Bronchial epithelial cell (primary cell): ENCODE measurements around the gene CD48. TPM values are rescaled to one million over a fixed set of nuclear protein-coding genes. Genes with fewer than 3 reads are reported as not detected.

ENCODE experiments used
- DNase-seq: peaks from one replicate; pipeline ENCODE4 v3.0.0-alpha.2; 2010; ENCODE audit warnings: low read depth
- FAIRE-seq: peaks from 2 replicates; lab custom pipeline; 2011; peaks lifted over from hg19 to GRCh38; lab: Jason Lieb, UNC
- H3K27me3 ChIP-seq: 2 replicates; pipeline ENCODE4 v1.5.1; 2011; ENCODE audit warnings: low read length; ENCODE audit not compliant: control insufficient read depth, insufficient read depth
- H3K36me3 ChIP-seq: 2 replicates; pipeline ENCODE4 v1.5.1; 2011; ENCODE audit warnings: low read length; ENCODE audit not compliant: control insufficient read depth, insufficient read depth
- H3K4me3 ChIP-seq: 2 replicates; pipeline ENCODE4 v1.5.1; 2011; ENCODE audit warnings: mild to moderate bottlenecking, low read depth, low read length, control low read depth
- total RNA-seq: library from RNA; depleted of rRNA; stranded (reverse); fragments of >200 nt; gene quantifications from 2 replicates; pipeline ENCODE4 v1.2.1, GENCODE V29; 2014
- TF ChIP-seq, protein P1 (sequence below): IDR thresholded peaks from 2 replicates; pipeline ENCODE4 v1.5.1; 2011; ENCODE audit warnings: mild to moderate bottlenecking, moderate library complexity, low read length, control low read depth, inconsistent platforms; ENCODE audit not compliant: insufficient read depth, severe bottlenecking

The CD48 gene
- total RNA-seq, 1 donor from 2014 or later = not detected

DNA sequence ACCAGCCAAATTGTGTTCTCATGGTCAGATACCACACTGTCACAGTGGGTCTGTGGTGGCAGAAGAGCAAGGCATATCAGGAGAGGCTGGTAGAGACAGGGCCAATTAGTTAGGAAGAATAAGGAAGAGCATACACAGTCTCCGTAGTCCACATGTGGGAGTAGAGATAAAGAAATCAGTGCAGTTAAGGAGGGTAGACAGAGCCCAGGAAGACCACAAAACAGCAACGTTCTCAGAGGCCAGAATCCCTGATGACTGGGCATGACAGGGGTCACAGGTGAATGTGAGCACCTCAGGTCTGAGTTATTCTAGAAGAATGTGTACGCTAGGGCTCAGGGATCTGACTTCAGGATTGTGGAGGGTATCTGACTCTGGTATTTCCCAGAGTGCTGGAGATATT lies 31.7 kb downstream of the CD48 start:
- no peak for FAIRE-seq
- DNase-seq = no peak
- TF ChIP-seq, protein P1, sequence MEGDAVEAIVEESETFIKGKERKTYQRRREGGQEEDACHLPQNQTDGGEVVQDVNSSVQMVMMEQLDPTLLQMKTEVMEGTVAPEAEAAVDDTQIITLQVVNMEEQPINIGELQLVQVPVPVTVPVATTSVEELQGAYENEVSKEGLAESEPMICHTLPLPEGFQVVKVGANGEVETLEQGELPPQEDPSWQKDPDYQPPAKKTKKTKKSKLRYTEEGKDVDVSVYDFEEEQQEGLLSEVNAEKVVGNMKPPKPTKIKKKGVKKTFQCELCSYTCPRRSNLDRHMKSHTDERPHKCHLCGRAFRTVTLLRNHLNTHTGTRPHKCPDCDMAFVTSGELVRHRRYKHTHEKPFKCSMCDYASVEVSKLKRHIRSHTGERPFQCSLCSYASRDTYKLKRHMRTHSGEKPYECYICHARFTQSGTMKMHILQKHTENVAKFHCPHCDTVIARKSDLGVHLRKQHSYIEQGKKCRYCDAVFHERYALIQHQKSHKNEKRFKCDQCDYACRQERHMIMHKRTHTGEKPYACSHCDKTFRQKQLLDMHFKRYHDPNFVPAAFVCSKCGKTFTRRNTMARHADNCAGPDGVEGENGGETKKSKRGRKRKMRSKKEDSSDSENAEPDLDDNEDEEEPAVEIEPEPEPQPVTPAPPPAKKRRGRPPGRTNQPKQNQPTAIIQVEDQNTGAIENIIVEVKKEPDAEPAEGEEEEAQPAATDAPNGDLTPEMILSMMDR = no peak
- Histone ChIP-seq H3K27me3 (peaks cover 2% of the 10 kb centered on the region), H3K36me3 (no peaks in the 10 kb centered on the region), H3K4me3 (no peak overlapping the region)

DNA sequence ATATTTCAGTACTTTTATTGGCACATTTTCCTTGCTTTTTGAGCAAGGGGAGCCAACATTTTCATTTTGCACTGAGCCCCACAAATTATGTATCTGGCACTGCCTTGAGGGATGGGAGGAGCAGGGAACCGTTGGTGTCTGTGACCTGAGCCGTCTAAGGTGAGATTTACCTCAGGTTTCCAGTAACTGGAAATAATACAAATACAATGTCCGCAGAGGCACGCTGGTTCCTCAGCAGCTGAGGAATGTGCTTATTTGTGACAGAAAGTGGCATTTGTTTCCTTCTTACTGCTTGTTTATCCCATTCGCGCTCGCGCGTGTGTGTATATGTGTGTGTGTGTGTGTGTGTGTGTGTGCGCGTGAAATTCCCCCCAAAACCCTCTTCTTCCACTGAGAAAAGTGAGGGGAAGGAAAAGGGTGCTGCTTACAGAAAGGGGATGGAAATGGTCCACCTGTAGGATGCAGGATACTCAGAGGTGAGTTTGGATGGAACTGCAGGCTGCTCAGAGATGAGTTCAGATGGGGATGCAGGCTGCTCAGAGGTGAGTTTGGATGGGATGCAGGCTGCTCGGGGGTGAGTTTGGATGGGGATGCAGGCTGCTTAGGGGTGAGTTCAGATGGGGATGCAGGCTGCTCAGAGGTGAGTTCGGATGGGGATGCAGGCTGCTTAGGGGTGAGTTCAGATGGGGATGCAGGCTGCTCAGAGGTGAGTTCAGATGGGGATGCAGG lies 34.6 kb downstream of the CD48 start:
- no peak for FAIRE-seq
- TF ChIP-seq, protein P1 = no peak
- Histone ChIP-seq H3K36me3 (no peaks in the 10 kb centered on the region), H3K4me3 (no peak overlapping the region), H3K27me3 (peaks cover 2% of the 10 kb centered on the region)
- no peak for DNase-seq

DNA sequence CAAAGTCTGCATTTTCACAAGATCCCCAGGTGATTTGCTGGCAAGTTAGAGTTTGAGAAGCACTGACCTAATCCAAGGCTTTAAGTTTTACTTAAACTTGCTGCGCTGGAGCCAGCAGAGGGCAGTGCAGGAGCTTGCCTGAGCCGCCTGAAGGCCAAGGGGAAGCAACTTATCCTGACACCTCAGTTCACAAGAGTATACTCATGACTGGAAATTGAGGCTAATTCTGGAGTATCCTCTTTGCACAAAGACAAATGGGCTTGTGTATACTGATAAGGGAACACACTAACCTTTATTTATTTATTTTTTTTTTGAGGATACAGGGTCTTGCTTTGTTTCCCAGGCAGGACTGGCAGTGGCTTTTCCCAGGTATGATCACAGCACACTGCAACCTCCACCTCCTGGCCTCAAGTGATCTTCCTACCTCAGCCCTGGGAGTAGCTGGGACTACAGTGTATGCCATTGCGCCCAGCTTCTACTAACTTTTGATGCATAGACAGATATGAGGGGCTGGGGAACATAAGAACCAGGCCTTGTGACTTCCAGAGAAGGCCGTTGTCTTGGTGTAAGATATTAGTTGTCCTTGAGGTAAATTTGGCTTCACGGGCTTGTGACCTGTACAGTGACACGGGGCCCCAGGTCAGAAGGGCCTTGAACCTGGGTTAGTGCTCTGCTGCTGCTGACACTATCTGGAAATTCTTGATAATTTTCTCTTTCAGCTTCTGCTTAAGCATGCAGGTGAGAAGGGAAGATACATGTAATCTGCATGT lies 35.8 kb downstream of the CD48 start:
- DNase-seq = peak; percentile 60
- H3K27me3 ChIP-seq = peaks cover 2% of the 10 kb centered on the region
- no peak overlapping the region for H3K4me3 ChIP-seq
- FAIRE-seq = peak; percentile 73
- no peaks in the 10 kb centered on the region for H3K36me3 ChIP-seq
- TF ChIP-seq, protein P1 = peak; percentile 84

DNA sequence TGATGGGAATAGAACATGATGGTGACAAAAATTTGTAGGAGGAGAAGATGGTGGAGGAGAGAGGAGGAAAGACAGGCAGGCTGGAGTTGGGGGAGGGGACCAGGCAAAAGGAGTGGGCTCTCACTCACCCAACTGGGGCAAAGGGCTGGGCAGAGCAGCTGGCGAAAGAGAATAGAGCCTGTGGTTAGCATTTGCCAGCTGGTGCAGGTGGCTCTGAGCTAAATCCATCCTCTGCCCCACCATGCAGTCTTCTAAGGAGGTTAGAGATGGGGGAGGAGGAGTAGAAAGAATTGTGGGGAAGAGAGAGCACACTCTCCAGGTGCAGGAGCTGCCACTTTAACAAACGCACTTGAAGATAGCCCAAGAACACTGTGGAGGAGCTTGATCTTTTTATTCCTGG lies 37.2 kb downstream of the CD48 start:
- Histone ChIP-seq H3K36me3 (no peaks in the 10 kb centered on the region), H3K27me3 (no peaks in the 10 kb centered on the region), H3K4me3 (no peak overlapping the region)
- TF ChIP-seq, protein P1 = no peak
- DNase-seq (no peak), FAIRE-seq (no peak)

DNA sequence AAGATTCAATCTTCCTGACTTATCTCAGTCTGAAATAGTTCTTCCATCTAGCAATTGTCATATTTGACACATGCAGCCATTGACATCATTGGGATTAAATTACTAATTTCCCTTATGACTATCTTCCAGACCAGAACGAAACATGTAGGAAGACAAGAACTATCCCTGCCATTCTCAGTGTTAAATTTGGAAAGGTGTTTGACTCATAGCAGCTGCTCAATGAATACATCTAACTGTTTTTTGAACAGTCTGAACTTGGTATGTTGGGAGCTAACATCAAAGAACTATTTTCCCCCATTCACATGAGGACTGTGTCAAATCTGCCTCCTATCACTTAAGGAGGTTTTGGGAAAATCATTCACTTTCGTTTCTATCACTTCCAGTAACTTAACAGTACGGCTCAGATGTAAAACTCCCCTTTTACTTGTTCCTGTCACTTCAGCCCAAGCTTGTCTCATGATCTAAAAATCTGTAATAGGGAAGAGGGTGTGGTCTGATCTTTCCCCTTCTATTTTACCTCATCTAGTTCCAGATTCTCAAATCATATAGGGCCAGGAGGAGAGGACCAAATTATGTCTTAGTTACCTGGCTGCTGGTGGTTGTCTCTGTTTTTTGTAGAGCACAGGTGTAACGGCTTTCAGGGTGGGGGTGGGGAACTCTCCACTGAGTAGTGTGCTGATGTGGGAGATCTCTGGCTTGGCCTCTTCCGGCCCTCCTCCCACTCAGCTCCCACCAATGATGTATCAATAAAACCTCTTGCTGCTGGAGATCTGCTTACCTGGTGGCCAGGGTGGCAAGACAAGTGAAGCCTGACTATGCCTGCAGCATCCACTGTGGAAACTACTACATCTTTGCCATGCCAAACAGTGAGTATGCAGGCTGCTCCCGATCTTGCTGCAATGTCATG lies 38.6 kb downstream of the CD48 start:
- Histone ChIP-seq H3K27me3 (no peaks in the 10 kb centered on the region), H3K4me3 (no peak overlapping the region), H3K36me3 (no peaks in the 10 kb centered on the region)
- FAIRE-seq (no peak), DNase-seq (no peak)
- TF ChIP-seq, protein P1 = no peak
